Breast epithelium (tissue), 4 donors: ENCODE data around the gene RAP1GAP2. TPM values are rescaled to one million over a fixed set of nuclear protein-coding genes. Genes with fewer than 3 reads are reported as not detected.

Experiments used
- DNase-seq, 2 donors: peaks; one replicate each; pipeline ENCODE4 v3.0.0-alpha.2; 2019; ENCODE audit warnings: low spot score in 2 of 2
- H3K27ac ChIP-seq, 2 donors: fragments of 200-600 bp; sonication (generic) in 1 of 2; one replicate each; pipeline ENCODE4 v1.5.1; 2016 to 2019; ENCODE audit warnings: mild to moderate bottlenecking in 1 of 2
- H3K27me3 ChIP-seq, 2 donors: fragments of 200-600 bp; sonication (generic) in 1 of 2; one replicate each; pipeline versions ENCODE4 v1.5.1 to v1.6.0; 2017 to 2019; ENCODE audit warnings: control low read depth in 1 of 2, mild to moderate bottlenecking in 1 of 2
- H3K36me3 ChIP-seq: fragments of 200-600 bp; one replicate; pipeline ENCODE4 v1.5.1; 2019
- H3K4me1 ChIP-seq, 2 donors: fragments of 200-600 bp; sonication (generic); one replicate each; pipeline ENCODE4 v1.5.1; 2016 to 2019; ENCODE audit warnings: control low read depth in 1 of 2
- H3K4me3 ChIP-seq, 3 donors: fragments of 200-600 bp; sonication (generic); 1 replicate in 2 of 3; 2 replicates in 1 of 3; pipeline ENCODE4 v1.5.1; 2016 to 2019; ENCODE audit warnings: mild to moderate bottlenecking in 3 of 3, moderate library complexity in 2 of 3
- H3K9me3 ChIP-seq, 2 donors: fragments of 200-600 bp; sonication (generic) in 1 of 2; one replicate each; pipeline ENCODE4 v1.5.1; 2016 to 2019; ENCODE audit warnings: control low read depth in 1 of 2
- CTCF ChIP-seq, 3 donors: fragments of 450-650 bp; IDR thresholded peaks; one replicate each; pipeline ENCODE4 v1.5.1; 2016 to 2017; ENCODE audit warnings: antibody characterized with exemption in 3 of 3, mild to moderate bottlenecking in 3 of 3, moderate library complexity in 3 of 3
- POLR2A ChIP-seq: fragments of 450-650 bp; IDR thresholded peaks from one replicate; pipeline ENCODE4 v1.6.1; 2016; ENCODE audit warnings: antibody characterized with exemption, mild to moderate bottlenecking, moderate library complexity
- POLR2AphosphoS5 ChIP-seq, 3 donors: sonication (generic); formaldehyde crosslinking; IDR thresholded peaks; one replicate each; pipeline ENCODE4 v1.6.1; 2017; ENCODE audit warnings: antibody characterized with exemption in 3 of 3
- intact Hi-C: fragments of 100-400 bp; cut with DNase I; formaldehyde crosslinking; loops from one replicate; pipeline ENCODE4 v1.15.1; 2023; ENCODE audit warnings: low total_unique reads
- total RNA-seq, 3 donors: library from RNA; depleted of rRNA; stranded (reverse); fragments of >200 nt; gene quantifications; one replicate each; pipeline ENCODE4 v1.1.0, GENCODE V29; 2016

Gene RAP1GAP2
- 10 to 100 TPM in 2 of 3 donors, 1 to 10 TPM in 1; 5.3 to 23.4 (median 10.8) TPM for total RNA-seq

DNA sequence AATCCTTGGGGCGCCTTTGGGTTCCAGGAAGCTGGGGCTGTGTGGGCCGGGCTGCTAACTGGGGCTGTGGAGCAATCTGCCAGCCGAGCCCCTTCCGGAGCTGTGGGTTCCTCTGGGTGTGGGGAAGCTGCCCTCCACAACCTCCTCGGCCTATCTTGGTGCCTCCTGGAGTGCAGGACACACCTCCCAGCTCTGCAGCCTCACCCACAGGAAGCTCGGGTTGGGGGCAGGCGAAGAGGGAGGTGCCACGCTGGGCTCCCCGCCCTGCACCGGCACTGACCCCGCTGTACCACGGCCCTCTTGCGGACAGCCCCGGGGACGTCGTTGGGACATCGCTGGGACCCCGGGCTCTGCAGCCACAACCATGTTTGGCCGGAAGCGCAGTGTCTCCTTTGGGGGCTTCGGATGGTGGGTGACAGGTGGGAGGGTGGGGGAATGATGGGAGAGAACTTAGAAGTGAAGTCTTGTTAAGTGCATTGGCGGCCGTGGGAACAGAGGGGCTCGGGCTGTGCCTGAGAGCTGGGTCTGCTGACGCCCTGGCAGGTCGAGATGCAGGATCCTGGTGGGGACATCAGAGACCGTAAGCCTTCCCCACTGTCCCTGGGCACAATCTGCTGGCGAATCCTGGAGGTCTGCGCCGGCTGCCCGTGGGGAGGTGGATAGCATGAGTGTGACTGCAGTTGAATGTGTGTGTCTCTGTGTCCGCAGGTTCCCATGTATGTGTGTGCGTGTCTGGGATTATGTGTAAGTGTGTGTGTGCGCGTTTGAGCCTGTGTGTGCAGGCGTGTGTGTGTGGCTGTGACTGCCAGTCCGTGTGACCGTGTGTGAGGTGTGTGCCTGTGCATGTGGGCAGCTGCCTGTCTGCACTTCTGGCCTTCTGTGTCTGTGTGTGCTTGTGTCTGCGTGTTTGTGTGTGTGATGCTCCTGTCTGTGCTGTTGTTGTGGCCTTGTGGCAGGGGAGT, at the start of gene RAP1GAP2:
Gene RAP1GAP2 (plus strand): TSS at position 275 of the 962 bp plus-strand sequence. CDS start 90 bp downstream, at position 365.
- Histone ChIP-seq H3K36me3 (no peaks in the 10 kb centered on the region), H3K27ac (no peak within 1 kb of the TSS), H3K9me3 (no peaks in the 10 kb centered on the region), H3K27me3 (peaks cover 0 to 17% of the 10 kb centered on the region in 2 donors), H3K4me3 (peak within 1 kb of the TSS in 2 of 3 donors; percentile 22 to 28), H3K4me1 (no peaks in the 10 kb centered on the region)
- TF ChIP-seq CTCF (IDR thresholded peaks at IDR 0.05) (no peak), POLR2AphosphoS5 (IDR thresholded peaks at IDR 0.05) (no peak), POLR2A (no peak)
- intact Hi-C loops = no loop called here
- DNase-seq = peak in 1 of 2 donors; percentile 19

DNA sequence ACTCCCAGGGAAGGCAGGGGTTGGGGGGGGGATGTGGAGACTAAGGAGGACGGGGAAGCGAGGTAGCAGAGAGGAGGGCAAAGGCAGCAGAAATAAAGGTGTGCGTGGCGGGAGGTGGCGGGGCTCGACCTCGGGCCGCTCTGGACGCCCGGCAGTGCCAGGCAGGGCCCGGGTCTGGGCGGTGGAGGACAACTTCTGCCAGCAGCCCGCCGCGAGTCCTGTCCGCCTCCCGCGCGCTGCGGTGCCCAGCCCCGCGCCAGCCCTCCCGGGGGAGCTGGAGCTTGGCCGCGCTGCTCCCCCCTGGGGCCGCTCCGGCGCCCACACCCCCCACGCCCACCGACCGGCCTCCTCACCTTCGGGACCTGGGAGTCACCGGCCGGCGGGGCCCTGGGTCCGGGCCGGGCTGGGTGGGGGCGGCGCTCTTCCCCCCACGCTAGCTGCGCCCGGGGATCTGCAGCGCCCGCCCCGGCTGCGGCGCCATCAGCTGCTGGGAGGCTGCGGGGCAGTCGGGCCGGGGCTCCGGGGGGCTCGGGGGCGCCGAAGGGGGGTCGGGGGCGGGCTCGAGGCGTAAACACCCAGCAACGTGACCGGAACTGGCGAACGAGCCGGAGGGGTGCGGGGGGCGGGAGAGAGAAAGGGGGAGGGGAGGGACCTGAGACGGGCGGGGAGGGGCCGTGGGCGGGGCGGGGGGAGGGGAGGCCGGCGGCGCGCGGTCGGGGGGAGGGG, 47.0 kb upstream of the RAP1GAP2 start, which contains the start of gene CCDC92B:
Gene CCDC92B (minus strand): TSS at position 595 of the 726 bp plus-strand sequence. CDS start 14,507 bp downstream, outside the sequence.
- Histone ChIP-seq H3K36me3 (no peaks in the 10 kb centered on the region), H3K4me3 (peak within 1 kb of the TSS in 2 of 3 donors; percentile 24 to 54)

GRCh38 chr17:2749784-2750181, 46.5 kb upstream of the RAP1GAP2 start:
- peaks cover 2 to 58% of the 10 kb centered on the region in 2 donors for H3K27me3 ChIP-seq
- no peaks in the 10 kb centered on the region for H3K36me3 ChIP-seq
- intact Hi-C loops = no loop called here
- no peak overlapping the region for H3K27ac ChIP-seq
- no peaks in the 10 kb centered on the region for H3K4me1 ChIP-seq
- H3K9me3 ChIP-seq = no peaks in the 10 kb centered on the region
- H3K4me3 ChIP-seq = peak overlapping the region in 2 of 3 donors; percentile 24 to 54
- DNase-seq = peak; percentile 22 to 67
- no peak for TF ChIP-seq POLR2AphosphoS5 (IDR thresholded peaks at IDR 0.05)
- TF ChIP-seq CTCF (IDR thresholded peaks at IDR 0.05) = no peak
- no peak for TF ChIP-seq POLR2A

More for the DNA sequence above, 47.0 kb upstream of the RAP1GAP2 start, which contains the start of gene CCDC92B:
- TF ChIP-seq POLR2A (no peak), POLR2AphosphoS5 (IDR thresholded peaks at IDR 0.05) (no peak), CTCF (IDR thresholded peaks at IDR 0.05) (no peak)
- Histone ChIP-seq H3K27me3 (peaks cover 2 to 53% of the 10 kb centered on the region in 2 donors), H3K9me3 (no peaks in the 10 kb centered on the region), H3K27ac (no peak within 1 kb of the TSS), H3K4me1 (no peaks in the 10 kb centered on the region)
- no peak for DNase-seq
- intact Hi-C loops = no loop called here

DNA sequence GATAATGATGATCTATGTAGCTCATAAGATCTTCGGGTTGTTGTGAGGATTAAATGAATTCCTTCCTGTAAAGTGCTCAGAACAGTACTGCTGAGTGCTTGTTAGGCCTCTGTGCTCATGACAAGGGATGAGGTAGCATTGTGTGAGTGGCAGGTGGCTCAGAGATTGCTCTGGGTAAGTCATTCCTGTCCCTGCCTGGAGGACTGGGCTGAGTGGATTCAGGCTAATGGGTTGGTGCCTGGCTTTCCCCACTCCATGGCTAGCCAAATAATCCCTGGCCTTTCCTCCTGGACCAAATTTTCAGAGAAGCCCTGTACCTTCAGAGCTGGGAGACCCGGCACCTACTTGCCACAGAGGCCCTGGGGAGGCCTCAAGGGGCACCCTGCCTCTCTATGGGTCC, 45.5 kb upstream of the RAP1GAP2 start:
- Histone ChIP-seq H3K4me3 (no peak overlapping the region), H3K36me3 (no peaks in the 10 kb centered on the region), H3K27me3 (peaks cover 2 to 63% of the 10 kb centered on the region in 2 donors), H3K27ac (no peak overlapping the region), H3K4me1 (peaks cover 0 to 2% of the 10 kb centered on the region in 2 donors), H3K9me3 (no peaks in the 10 kb centered on the region)
- no peak for DNase-seq
- no peak for TF ChIP-seq POLR2A
- no peak for TF ChIP-seq POLR2AphosphoS5 (IDR thresholded peaks at IDR 0.05)
- TF ChIP-seq CTCF (IDR thresholded peaks at IDR 0.05) = no peak
- intact Hi-C loops = no loop called here
